GM12878 (cell line): ENCODE measurements around the gene FANCF. TPM values are rescaled to one million over a fixed set of nuclear protein-coding genes. Genes with fewer than 3 reads are reported as not detected.
A peak's percentile ranks its signal among the peaks of the same experiment; 100 is the strongest.

Experiments used
- ATAC-seq: fragments of 200-7000 bp; cut with Tn5 transposase; 3 replicates; pipeline ENCODE4 v1.9.1; 2020; ENCODE audit warnings: mild to moderate bottlenecking, moderate library complexity
- BruUV-seq: library from RNA; stranded (reverse); fragments of 400-500 nt; replicated peaks from 2 replicates; lab custom pipeline; 2021; lab: Mats Ljungman, UMichigan
- CTCF ChIA-PET: fragments of 300-600 bp; sonication (Branson Sonifier 250); formaldehyde crosslinking; extraction: SDS; loops from one replicate; lab custom pipeline; 2021; ENCODE audit warnings: inconsistent platforms; lab: Yijun Ruan, JAX
- POLR2A ChIA-PET: fragments of 350-600 bp; formaldehyde crosslinking; extraction: SDS; loops from one replicate; lab custom pipeline; 2021; ENCODE audit warnings: inconsistent platforms; lab: Charles Lee
- RAD21 ChIA-PET: fragments of 300-600 bp; sonication (Branson Sonifier 250); formaldehyde crosslinking; loops from one replicate; lab custom pipeline; 2023; ENCODE audit warnings: antibody characterized with exemption; ENCODE audit not compliant: unreplicated experiment; lab: Charles Lee
- SMC1A ChIA-PET: fragments of 300-600 bp; sonication (Branson Sonifier 250); formaldehyde crosslinking; loops from one replicate; lab custom pipeline; 2023; ENCODE audit not compliant: unreplicated experiment, uncharacterized antibody; lab: Charles Lee
- DNase-seq: peaks from one replicate; pipeline ENCODE4 v3.0.0-alpha.2; 2011; ENCODE audit warnings: low read depth, low spot score
- FAIRE-seq: peaks from 3 replicates; lab custom pipeline; 2011; peaks lifted over from hg19 to GRCh38; lab: Jason Lieb, UNC
- H2AFZ ChIP-seq: 2 replicates; pipeline ENCODE4 v1.6.0; 2011; ENCODE audit warnings: low read depth, low read length, control low read depth; ENCODE audit not compliant: control insufficient read depth
- H3K27ac ChIP-seq: 2 replicates; pipeline ENCODE4 v1.5.1; 2011; ENCODE audit warnings: control low read depth; ENCODE audit not compliant: control insufficient read depth, insufficient read depth
- H3K27me3 ChIP-seq, 2 experiments: replicated peaks in 1 of 2; 2 replicates each; pipeline versions ENCODE4 v1.6.0 to v1.6.1; 2011; ENCODE audit warnings: low read length in 1 of 2; ENCODE audit not compliant: control insufficient read depth in 2 of 2, insufficient read depth in 2 of 2
- H3K36me3 ChIP-seq, 2 experiments: 2 replicates each; pipeline ENCODE4 v1.5.1; 2011; ENCODE audit warnings: low read length in 1 of 2; ENCODE audit not compliant: control insufficient read depth in 2 of 2, insufficient read depth in 2 of 2
- H3K4me1 ChIP-seq: 2 replicates; pipeline ENCODE4 v1.6.1; 2011; ENCODE audit warnings: mild to moderate bottlenecking, low read length, moderate library complexity, mixed read lengths; ENCODE audit not compliant: control insufficient read depth, insufficient read depth
- H3K4me2 ChIP-seq: 2 replicates; pipeline ENCODE4 v1.6.0; 2011; ENCODE audit warnings: control low read depth; ENCODE audit not compliant: control insufficient read depth, insufficient read depth
- H3K4me3 ChIP-seq: fragments of 200-600 bp; sonication (generic); 2 replicates; pipeline ENCODE4 v1.5.1; 2016
- H3K79me2 ChIP-seq: 2 replicates; pipeline ENCODE4 v1.6.0; 2011; ENCODE audit warnings: low read length; ENCODE audit not compliant: control insufficient read depth, insufficient read depth
- H3K9ac ChIP-seq: 2 replicates; pipeline ENCODE4 v1.8.0; 2011; ENCODE audit warnings: low read length, control low read depth, mixed read lengths; ENCODE audit not compliant: control insufficient read depth, insufficient read depth
- H3K9me3 ChIP-seq: replicated peaks from 3 replicates; pipeline ENCODE4 v1.5.1; 2011; ENCODE audit warnings: mild to moderate bottlenecking, low read length; ENCODE audit not compliant: control insufficient read depth, insufficient read depth
- H4K20me1 ChIP-seq: 2 replicates; pipeline ENCODE4 v1.6.0; 2011; ENCODE audit not compliant: control insufficient read depth, insufficient read depth
- ATF7 ChIP-seq: fragments of 450-650 bp; IDR thresholded peaks from 2 replicates; pipeline ENCODE4 v1.6.1; 2016; ENCODE audit warnings: low read depth, mild to moderate bottlenecking
- CTCF ChIP-seq, 3 experiments: IDR thresholded peaks in 2 of 3; conservative IDR thresholded peaks in 1 of 3; 2 replicates each; pipeline ENCODE4 v1.5.1; 2011; ENCODE audit warnings: low read depth in 3 of 3, low read length in 3 of 3, mild to moderate bottlenecking in 3 of 3, control low read depth in 2 of 3, moderate library complexity in 2 of 3, inconsistent platforms in 1 of 3, mixed read lengths in 1 of 3; ENCODE audit not compliant: control insufficient read depth in 2 of 3, insufficient read depth in 1 of 3; ENCODE audit errors: extremely low read depth in 1 of 3
- EED ChIP-seq: sonication (generic); IDR thresholded peaks from 2 replicates; pipeline ENCODE4 v1.6.1; 2016; ENCODE audit warnings: antibody characterized with exemption, low read depth
- KAT2A ChIP-seq: conservative IDR thresholded peaks from 2 replicates; pipeline ENCODE4 v1.6.1; 2011; ENCODE audit warnings: low read depth, low read length; ENCODE audit not compliant: control insufficient read depth
- MLLT1 ChIP-seq: fragments of 450-650 bp; IDR thresholded peaks from 2 replicates; pipeline ENCODE4 v1.6.1; 2016; ENCODE audit warnings: mild to moderate bottlenecking
- RAD21 ChIP-seq: IDR thresholded peaks from 2 replicates; pipeline ENCODE4 v1.6.1; 2011; ENCODE audit warnings: mild to moderate bottlenecking, low read depth, low read length, moderate library complexity; ENCODE audit not compliant: insufficient read depth
- SMC3 ChIP-seq: IDR thresholded peaks from 2 replicates; pipeline ENCODE4 v1.6.1; 2011; ENCODE audit warnings: low read length, improper control_type of control experiment, borderline replicate concordance
- SREBF2 ChIP-seq: IDR thresholded peaks from 2 replicates; pipeline ENCODE4 v1.6.1; 2012; ENCODE audit warnings: mild to moderate bottlenecking, low read length
- ZNF622 ChIP-seq: fragments of 450-650 bp; IDR thresholded peaks from 2 replicates; pipeline ENCODE4 v1.6.1; 2017; ENCODE audit warnings: mild to moderate bottlenecking, inconsistent platforms
- WGBS: methylation state at CpG from one replicate; pipeline ENCODE4 v1.1.6; 2016; ENCODE audit warnings: low lambda C conversion rate; ENCODE audit not compliant: insufficient replicate concordance, insufficient coverage; ENCODE audit errors: missing lambda C conversion rate; 5-methylcytosine and 5-hydroxymethylcytosine counted together
- in situ Hi-C: fragments of 300-500 bp; cut with MboI; formaldehyde crosslinking; loops from 9 replicates; pipeline ENCODE4 v1.14.3; 2018; ENCODE audit warnings: mixed read lengths
- intact Hi-C: fragments of 100-400 bp; cut with micrococcal nuclease; formaldehyde crosslinking; loops from one replicate; pipeline ENCODE4 v1.14.2; 2022; ENCODE audit not compliant: unreplicated experiment
- polyA plus RNA-seq, 11 experiments: library from polyadenylated mRNA; depleted of rRNA in 4 of 11; unstranded in 6 of 11; stranded (reverse) in 5 of 11; fragments of >200 nt; fragmentation: Nextera tagmentation in 4 of 11; fragmentation: Illumina TruSeq in 1 of 11; extraction: Ambion mirVana in 4 of 11; extraction: Trizol in 1 of 11; gene quantifications; 1 replicate in 1 of 11; 2 replicates in 10 of 11; pipeline versions ENCODE4 v1.2.1 to v1.2.3, GENCODE V29; 2011 to 2016; ENCODE audit warnings: inconsistent platforms in 2 of 11, missing spikeins in 2 of 11, low read depth in 1 of 11
- total RNA-seq, 4 experiments: library from RNA; depleted of rRNA in 3 of 4; stranded (reverse); fragments of >200 nt in 3 of 4; fragmentation: Illumina TruSeq in 1 of 4; extraction: Trizol in 1 of 4; gene quantifications; 2 replicates each; pipeline versions ENCODE4 v1.2.1 to v1.2.3, GENCODE V29; 2013 to 2021
- TF ChIP-seq, protein P1 (sequence below): fragments of 450-650 bp; IDR thresholded peaks from 2 replicates; pipeline ENCODE4 v1.6.1; 2018; ENCODE audit warnings: mild to moderate bottlenecking, low read depth, moderate library complexity; ENCODE audit not compliant: partially characterized antibody
- TF ChIP-seq, protein P2 (sequence below): fragments of 450-650 bp; IDR thresholded peaks from 2 replicates; pipeline ENCODE4 v1.6.1; 2017; ENCODE audit warnings: low read depth, mild to moderate bottlenecking, moderate library complexity

FANCF gene
- total and polyA plus RNA-seq, 10 of the 15 experiments (the other 5 are each of a cell fraction or from before 2014, with no cell fraction given), result 1.6 to 19.9 (median 12.2) TPM

GRCh38 chr11:22670830-22671229, 45.2 kb upstream of the FANCF start:
- Histone ChIP-seq H3K27me3 (no peaks in the 10 kb centered on the region), H3K27ac (no peak overlapping the region), H2AFZ (no peak overlapping the region), H4K20me1 (no peaks in the 10 kb centered on the region), H3K4me3 (no peak overlapping the region), H3K4me2 (no peak overlapping the region), H3K79me2 (peaks cover 2% of the 10 kb centered on the region), H3K36me3 (no peaks in the 10 kb centered on the region), H3K4me1 (no peaks in the 10 kb centered on the region), H3K9me3 (no peaks in the 10 kb centered on the region), H3K9ac (no peak overlapping the region)
- SMC1A ChIA-PET, result interaction anchor here (0.6 to 5.6 kb wide), 32 partner anchors 9 to 442 kb away, joined by 3 to 251 read pairs (median 5); partner anchors contain the start of gene SVIP
- RAD21 ChIA-PET, result interaction anchor here (0.7 to 5.6 kb wide), 29 partner anchors 10 to 469 kb away, joined by 3 to 110 read pairs (median 6); partner anchors contain the start of gene SVIP
- in situ Hi-C loops, result loop anchor here (10.0 kb wide), 1 partner anchor 114 kb away; no protein-coding TSS in a partner anchor
- CTCF ChIA-PET, result interaction anchor here (0.6 to 5.6 kb wide), 31 partner anchors 9 to 1474 kb away, joined by 3 to 135 read pairs (median 5); partner anchors contain the start of genes FANCF and SVIP
- WGBS, result 0% methylated on average over 1 of the region's 1 CpG
- POLR2A ChIA-PET, result interaction anchor here (0.9 to 2.1 kb wide), 11 partner anchors 9 to 158 kb away, joined by 3 to 8 read pairs (median 6); no protein-coding TSS in a partner anchor
- ATAC-seq (peak; percentile 51), FAIRE-seq (no peak), DNase-seq (no peak)
- intact Hi-C loops, result loop anchor here (1.0 kb wide), 2 partner anchors 59 to 116 kb away; no protein-coding TSS in a partner anchor
- BruUV-seq, result no TSS peak
- TF ChIP-seq KAT2A (no peak), SREBF2 (no peak), ATF7 (peak; percentile 84), RAD21 (peak; percentile 73), MLLT1 (peak; percentile 39; the same call in 1 of the 2 replicates), ZNF622 (no peak), SMC3 (peak; percentile 54; the same call in 1 of the 2 replicates), CTCF (IDR thresholded peaks at IDR 0.05 in 2 of 3, conservative IDR thresholded peaks at IDR 0.05 in 1 of 3; ENCODE audit: control insufficient read depth in 2 of 3, extremely low read depth in 1 of 3, insufficient read depth in 1 of 3, low read depth in 3 of 3, low read length in 3 of 3) (peak; percentile 21 to 62 (median 33); a peak in 4 of 6 replicates), EED (no peak)
- TF ChIP-seq, protein P1, sequence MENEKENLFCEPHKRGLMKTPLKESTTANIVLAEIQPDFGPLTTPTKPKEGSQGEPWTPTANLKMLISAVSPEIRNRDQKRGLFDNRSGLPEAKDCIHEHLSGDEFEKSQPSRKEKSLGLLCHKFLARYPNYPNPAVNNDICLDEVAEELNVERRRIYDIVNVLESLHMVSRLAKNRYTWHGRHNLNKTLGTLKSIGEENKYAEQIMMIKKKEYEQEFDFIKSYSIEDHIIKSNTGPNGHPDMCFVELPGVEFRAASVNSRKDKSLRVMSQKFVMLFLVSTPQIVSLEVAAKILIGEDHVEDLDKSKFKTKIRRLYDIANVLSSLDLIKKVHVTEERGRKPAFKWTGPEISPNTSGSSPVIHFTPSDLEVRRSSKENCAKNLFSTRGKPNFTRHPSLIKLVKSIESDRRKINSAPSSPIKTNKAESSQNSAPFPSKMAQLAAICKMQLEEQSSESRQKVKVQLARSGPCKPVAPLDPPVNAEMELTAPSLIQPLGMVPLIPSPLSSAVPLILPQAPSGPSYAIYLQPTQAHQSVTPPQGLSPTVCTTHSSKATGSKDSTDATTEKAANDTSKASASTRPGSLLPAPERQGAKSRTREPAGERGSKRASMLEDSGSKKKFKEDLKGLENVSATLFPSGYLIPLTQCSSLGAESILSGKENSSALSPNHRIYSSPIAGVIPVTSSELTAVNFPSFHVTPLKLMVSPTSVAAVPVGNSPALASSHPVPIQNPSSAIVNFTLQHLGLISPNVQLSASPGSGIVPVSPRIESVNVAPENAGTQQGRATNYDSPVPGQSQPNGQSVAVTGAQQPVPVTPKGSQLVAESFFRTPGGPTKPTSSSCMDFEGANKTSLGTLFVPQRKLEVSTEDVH, result peak; percentile 40
- TF ChIP-seq, protein P2, sequence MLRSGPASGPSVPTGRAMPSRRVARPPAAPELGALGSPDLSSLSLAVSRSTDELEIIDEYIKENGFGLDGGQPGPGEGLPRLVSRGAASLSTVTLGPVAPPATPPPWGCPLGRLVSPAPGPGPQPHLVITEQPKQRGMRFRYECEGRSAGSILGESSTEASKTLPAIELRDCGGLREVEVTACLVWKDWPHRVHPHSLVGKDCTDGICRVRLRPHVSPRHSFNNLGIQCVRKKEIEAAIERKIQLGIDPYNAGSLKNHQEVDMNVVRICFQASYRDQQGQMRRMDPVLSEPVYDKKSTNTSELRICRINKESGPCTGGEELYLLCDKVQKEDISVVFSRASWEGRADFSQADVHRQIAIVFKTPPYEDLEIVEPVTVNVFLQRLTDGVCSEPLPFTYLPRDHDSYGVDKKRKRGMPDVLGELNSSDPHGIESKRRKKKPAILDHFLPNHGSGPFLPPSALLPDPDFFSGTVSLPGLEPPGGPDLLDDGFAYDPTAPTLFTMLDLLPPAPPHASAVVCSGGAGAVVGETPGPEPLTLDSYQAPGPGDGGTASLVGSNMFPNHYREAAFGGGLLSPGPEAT, result peak; percentile 26; the same call in 1 of the 2 replicates
